HepG2 (cell line): ENCODE data around the gene RGL3. TPM values are rescaled to one million over a fixed set of nuclear protein-coding genes. Genes with fewer than 3 reads are reported as not detected.

Source experiments
- CENPT ChIP-seq: sonication (generic); formaldehyde crosslinking; IDR thresholded peaks from 2 replicates; pipeline ENCODE4 v1.8.0; 2022; ENCODE audit warnings: low read depth, mild to moderate bottlenecking, moderate library complexity, missing genetic modification reagents
- ELK4 ChIP-seq: sonication (generic); formaldehyde crosslinking; IDR thresholded peaks from 2 replicates; pipeline ENCODE4 v1.9.0; 2021; ENCODE audit warnings: missing genetic modification reagents, borderline replicate concordance
- HHEX ChIP-seq: IDR thresholded peaks from 2 replicates; pipeline ENCODE4 v1.6.1; 2016; ENCODE audit warnings: control low read depth
- HOXA7 ChIP-seq: sonication (generic); formaldehyde crosslinking; IDR thresholded peaks from 2 replicates; pipeline ENCODE4 v1.8.1; 2022; ENCODE audit warnings: mild to moderate bottlenecking, missing genetic modification reagents, moderate library complexity
- NFKBIZ ChIP-seq: IDR thresholded peaks from 2 replicates; pipeline ENCODE4 v1.6.1; 2018; ENCODE audit warnings: missing genetic modification reagents, missing compliant biosample characterization
- PRDM4 ChIP-seq: sonication (generic); formaldehyde crosslinking; IDR thresholded peaks from 2 replicates; pipeline ENCODE4 v1.9.0; 2021; ENCODE audit warnings: missing genetic modification reagents, borderline replicate concordance
- SMAD3 ChIP-seq: sonication (generic); formaldehyde crosslinking; IDR thresholded peaks from 2 replicates; pipeline ENCODE4 v1.4.0; 2020; ENCODE audit warnings: missing genetic modification reagents
- TBX2 ChIP-seq: sonication (generic); formaldehyde crosslinking; IDR thresholded peaks from 2 replicates; pipeline ENCODE4 v1.5.0; 2020; ENCODE audit warnings: missing genetic modification reagents, mild to moderate bottlenecking, borderline replicate concordance
- TMF1 ChIP-seq: sonication (generic); formaldehyde crosslinking; IDR thresholded peaks from 2 replicates; pipeline ENCODE4 v1.8.1; 2022; ENCODE audit warnings: low read depth, missing genetic modification reagents
- TRIM24 ChIP-seq: sonication (generic); formaldehyde crosslinking; IDR thresholded peaks from 2 replicates; pipeline ENCODE4 v1.8.0; 2022; ENCODE audit warnings: mild to moderate bottlenecking, missing genetic modification reagents
- ZBTB40 ChIP-seq, 2 experiments: fragments of 450-650 bp in 1 of 2; sonication (generic) in 1 of 2; formaldehyde crosslinking in 1 of 2; IDR thresholded peaks; 2 replicates each; pipeline versions ENCODE4 v1.6.1 to v1.8.0; 2016 to 2022; ENCODE audit warnings: antibody characterized with exemption in 1 of 2, mild to moderate bottlenecking in 1 of 2, missing genetic modification reagents in 1 of 2
- ZFP82 ChIP-seq: sonication (generic); formaldehyde crosslinking; IDR thresholded peaks from 2 replicates; pipeline ENCODE4 v1.5.1; 2020; ENCODE audit warnings: mild to moderate bottlenecking, missing genetic modification reagents, borderline replicate concordance
- ZNF225 ChIP-seq: sonication (generic); formaldehyde crosslinking; IDR thresholded peaks from 2 replicates; pipeline ENCODE4 v1.4.0; 2020; ENCODE audit warnings: mild to moderate bottlenecking, missing genetic modification reagents
- ZNF24 ChIP-seq: fragments of 450-650 bp; IDR thresholded peaks from 2 replicates; pipeline ENCODE4 v1.6.1; 2017; ENCODE audit warnings: antibody characterized with exemption, mild to moderate bottlenecking
- ZNF329 ChIP-seq: sonication (generic); formaldehyde crosslinking; IDR thresholded peaks from 2 replicates; pipeline ENCODE4 v1.9.0; 2021; ENCODE audit warnings: low read depth, mild to moderate bottlenecking, missing genetic modification reagents
- ZNF713 ChIP-seq: sonication (generic); formaldehyde crosslinking; IDR thresholded peaks from 2 replicates; pipeline ENCODE4 v1.4.0; 2020; ENCODE audit warnings: mild to moderate bottlenecking, missing genetic modification reagents
- ZNF788 ChIP-seq: sonication (generic); formaldehyde crosslinking; IDR thresholded peaks from 2 replicates; pipeline ENCODE4 v1.5.0; 2020; ENCODE audit warnings: mild to moderate bottlenecking, missing genetic modification reagents, borderline replicate concordance
- polyA plus RNA-seq, 8 experiments: library from polyadenylated mRNA; depleted of rRNA in 3 of 8; stranded (reverse) in 7 of 8; unstranded in 1 of 8; fragments of >200 nt; fragmentation: Illumina TruSeq in 4 of 8; extraction: Trizol in 4 of 8; gene quantifications; 2 replicates each; pipeline versions ENCODE4 v1.2.1 to v1.2.3, GENCODE V29; 2011 to 2016; ENCODE audit warnings: low read depth in 4 of 8, missing spikeins in 1 of 8, mixed read lengths in 1 of 8; ENCODE audit not compliant: insufficient read depth in 1 of 8
- total RNA-seq, 5 experiments: library from RNA; depleted of rRNA; stranded (reverse); fragments of >200 nt; fragmentation: Illumina TruSeq; extraction: Trizol; gene quantifications; 2 replicates each; pipeline ENCODE4 v1.2.3, GENCODE V29; 2016; ENCODE audit warnings: low read depth in 1 of 5

RGL3 gene
- total and polyA plus RNA-seq, 2 of the 13 experiments (the other 11 are each of a cell fraction or from before 2014, with no cell fraction given) = 4.2 to 7.6 TPM

- TF ChIP-seq ZNF24 = no peak
- no peak for TF ChIP-seq TMF1
- TF ChIP-seq ZFP82 = no peak
- no peak; the same call in 1 of the 2 replicates for TF ChIP-seq NFKBIZ
- no peak for TF ChIP-seq HHEX (CRISPR knock-in tag)
- TF ChIP-seq CENPT (CRISPR knock-in tag) = no peak
- peak; percentile 84 for TF ChIP-seq TBX2
- TF ChIP-seq ZNF713 (CRISPR knock-in tag) = no peak
- TF ChIP-seq PRDM4 = no peak
- TF ChIP-seq ZNF788 (CRISPR knock-in tag) = peak; percentile 64; the same call in 1 of the 2 replicates
- no peak for TF ChIP-seq ZNF329 (CRISPR knock-in tag)
- TF ChIP-seq ZBTB40 (IDR thresholded peaks at IDR 0.05) = peak; percentile 84
- peak; percentile 54; the same call in 1 of the 2 replicates for TF ChIP-seq ZBTB40 (CRISPR knock-in tag; IDR thresholded peaks at IDR 0.05)
- no peak for TF ChIP-seq TRIM24
- TF ChIP-seq HOXA7 (CRISPR knock-in tag) = no peak
- no peak for TF ChIP-seq SMAD3 (CRISPR knock-in tag)
- TF ChIP-seq ZNF225 = no peak
- no peak for TF ChIP-seq ELK4 (CRISPR knock-in tag)
Measured at GRCh38 chr19:11435057-11435832, 16.1 kb upstream of the RGL3 start, which contains the start of the genes ODAD3 and PRKCSH (continued).
